H1 (cell line): ENCODE results near the gene GATB. TPM values are rescaled to one million over a fixed set of nuclear protein-coding genes. Genes with fewer than 3 reads are reported as not detected.

Experiments
- CTCF ChIA-PET: fragments of 300-600 bp; sonication (Branson Sonifier 250); formaldehyde crosslinking; loops from one replicate; lab custom pipeline; 2021; ENCODE audit not compliant: partially characterized antibody; lab: Charles Lee
- POLR2A ChIA-PET: fragments of 300-600 bp; sonication (Branson Sonifier 250); formaldehyde crosslinking; loops from one replicate; lab custom pipeline; 2021; ENCODE audit warnings: inconsistent platforms; ENCODE audit not compliant: partially characterized antibody; lab: Charles Lee
- DNase-seq, 2 experiments: peaks; one replicate each; pipeline versions ENCODE4 v3.0.0 to v3.0.0-alpha.2; 2010 to 2022; ENCODE audit warnings: low spot score in 2 of 2, low read depth in 1 of 2, mixed read lengths in 1 of 2
- FAIRE-seq: peaks from 2 replicates; lab custom pipeline; 2011; peaks lifted over from hg19 to GRCh38; lab: Jason Lieb, UNC
- H2AFZ ChIP-seq: 2 replicates; pipeline ENCODE4 v1.8.1; 2012; ENCODE audit warnings: low read length, inconsistent platforms
- H2AK5ac ChIP-seq: 2 replicates; pipeline ENCODE4 v1.6.1; 2013; ENCODE audit warnings: low read depth, low read length
- H2BK120ac ChIP-seq: replicated peaks from 2 replicates; pipeline ENCODE3; 2013; ENCODE audit warnings: low read depth, low read length, inconsistent platforms
- H2BK12ac ChIP-seq: 2 replicates; pipeline ENCODE4 v1.6.1; 2013; ENCODE audit warnings: low read depth, low read length
- H2BK15ac ChIP-seq: 2 replicates; pipeline ENCODE4 v1.6.1; 2013; ENCODE audit warnings: low read length
- H2BK20ac ChIP-seq: 2 replicates; pipeline ENCODE4 v1.6.1; 2013; ENCODE audit warnings: low read length
- H2BK5ac ChIP-seq: 2 replicates; pipeline ENCODE4 v1.6.1; 2013; ENCODE audit warnings: low read depth, low read length
- H3K14ac ChIP-seq: 2 replicates; pipeline ENCODE4 v1.6.1; 2013; ENCODE audit warnings: inconsistent platforms; ENCODE audit not compliant: insufficient read length
- H3K18ac ChIP-seq: 2 replicates; pipeline ENCODE4 v1.6.1; 2013; ENCODE audit warnings: low read length; ENCODE audit errors: extremely low read depth
- H3K23ac ChIP-seq: 2 replicates; pipeline ENCODE4 v1.6.1; 2013; ENCODE audit warnings: inconsistent platforms; ENCODE audit not compliant: insufficient read length
- H3K23me2 ChIP-seq: 2 replicates; pipeline ENCODE4 v1.6.1; 2013; ENCODE audit warnings: low read depth, low read length
- H3K27ac ChIP-seq: 2 replicates; pipeline ENCODE4 v1.6.1; 2011; ENCODE audit warnings: low read depth, low read length, inconsistent platforms
- H3K27me3 ChIP-seq, 4 experiments: replicated peaks in 1 of 4; 1 replicate in 1 of 4; 2 replicates in 3 of 4; pipeline versions ENCODE4 v1.6.1 to v1.8.1; 2011 to 2013; ENCODE audit warnings: low read length in 3 of 4, mild to moderate bottlenecking in 3 of 4, inconsistent platforms in 2 of 4, mixed read lengths in 2 of 4, moderate library complexity in 1 of 4; ENCODE audit not compliant: control insufficient read depth in 3 of 4, insufficient read depth in 3 of 4; ENCODE audit errors: extremely low read depth in 1 of 4
- H3K36me3 ChIP-seq, 4 experiments: 2 replicates each; pipeline versions ENCODE4 v1.6.1 to v1.8.1; 2011 to 2013; ENCODE audit warnings: mild to moderate bottlenecking in 4 of 4, low read length in 3 of 4, moderate library complexity in 2 of 4, control low read depth in 1 of 4, inconsistent platforms in 1 of 4; ENCODE audit not compliant: insufficient read depth in 4 of 4, control insufficient read depth in 2 of 4
- H3K4ac ChIP-seq: replicated peaks from 2 replicates; pipeline ENCODE3; 2013; ENCODE audit warnings: low read length, low read depth, mixed read lengths, inconsistent platforms; ENCODE audit not compliant: insufficient read length
- H3K4me1 ChIP-seq, 4 experiments: replicated peaks in 1 of 4; 1 replicate in 1 of 4; 2 replicates in 3 of 4; pipeline versions ENCODE4 v1.6.1 to v1.8.1; 2011 to 2013; ENCODE audit warnings: low read length in 3 of 4, inconsistent platforms in 2 of 4, mixed read lengths in 1 of 4; ENCODE audit not compliant: insufficient read depth in 4 of 4, control insufficient read depth in 3 of 4
- H3K4me2 ChIP-seq, 2 experiments: 2 replicates each; pipeline versions ENCODE4 v1.6.1 to v1.8.1; 2011 to 2013; ENCODE audit warnings: low read depth in 2 of 2, low read length in 2 of 2, control low read depth in 1 of 2, inconsistent platforms in 1 of 2, mild to moderate bottlenecking in 1 of 2; ENCODE audit not compliant: insufficient read depth in 1 of 2
- H3K4me3 ChIP-seq, 4 experiments: fragments of 200-600, 300-600 bp in 1 of 4; sonication (generic), shearing (Covaris generic), sonication (Bioruptor Twin) in 1 of 4; 2 replicates each; pipeline versions ENCODE4 v1.5.1 to v1.8.1; 2011 to 2016; ENCODE audit warnings: low read length in 4 of 4, low read depth in 3 of 4, control low read depth in 2 of 4, inconsistent platforms in 2 of 4, mild to moderate bottlenecking in 2 of 4, mixed read lengths in 1 of 4, moderate library complexity in 1 of 4; ENCODE audit not compliant: insufficient read depth in 2 of 4; ENCODE audit errors: extremely low read depth in 1 of 4
- H3K56ac ChIP-seq: replicated peaks from 2 replicates; pipeline ENCODE3; 2013; ENCODE audit warnings: low read depth, mild to moderate bottlenecking, mixed read lengths, low read length, inconsistent platforms; ENCODE audit not compliant: insufficient read length
- H3K79me1 ChIP-seq: 2 replicates; pipeline ENCODE4 v1.6.1; 2013; ENCODE audit warnings: low read depth, low read length, control low read depth
- H3K79me2 ChIP-seq, 2 experiments: 2 replicates each; pipeline versions ENCODE4 v1.6.1 to v1.8.1; 2012 to 2013; ENCODE audit warnings: low read length in 2 of 2, mild to moderate bottlenecking in 2 of 2, inconsistent platforms in 1 of 2; ENCODE audit not compliant: insufficient read depth in 2 of 2, control insufficient read depth in 1 of 2
- H3K9ac ChIP-seq, 4 experiments: replicated peaks in 1 of 4; 1 replicate in 1 of 4; 2 replicates in 3 of 4; pipeline versions ENCODE4 v1.6.1 to v1.8.1; 2011 to 2013; ENCODE audit warnings: low read depth in 3 of 4, low read length in 3 of 4, control low read depth in 2 of 4, mild to moderate bottlenecking in 2 of 4, moderate library complexity in 2 of 4, inconsistent platforms in 1 of 4; ENCODE audit errors: extremely low read depth in 1 of 4
- H3K9me3 ChIP-seq, 2 experiments: 2 replicates each; pipeline versions ENCODE4 v1.6.1 to v1.8.1; 2012 to 2013; ENCODE audit warnings: mild to moderate bottlenecking in 2 of 2, moderate library complexity in 2 of 2, control low read depth in 1 of 2, inconsistent platforms in 1 of 2, low read depth in 1 of 2, low read length in 1 of 2, mixed read lengths in 1 of 2; ENCODE audit not compliant: insufficient read depth in 2 of 2
- H4K20me1 ChIP-seq, 2 experiments: replicated peaks in 1 of 2; 2 replicates each; pipeline versions ENCODE3 to v1.8.1; 2011 to 2013; ENCODE audit warnings: inconsistent platforms in 2 of 2, low read length in 2 of 2, mild to moderate bottlenecking in 1 of 2; ENCODE audit not compliant: insufficient read depth in 2 of 2, control insufficient read depth in 1 of 2
- H4K5ac ChIP-seq: 2 replicates; pipeline ENCODE4 v1.6.1; 2013; ENCODE audit warnings: low read length, low read depth, mixed read lengths, inconsistent platforms; ENCODE audit not compliant: insufficient read length
- H4K8ac ChIP-seq: 2 replicates; pipeline ENCODE4 v1.8.0; 2013; ENCODE audit warnings: mild to moderate bottlenecking, moderate library complexity, low read length, inconsistent platforms; ENCODE audit not compliant: insufficient read depth; ENCODE audit errors: extremely low read depth
- H4K91ac ChIP-seq: replicated peaks from 2 replicates; pipeline ENCODE3; 2013; ENCODE audit warnings: low read length, mixed read lengths, inconsistent platforms; ENCODE audit not compliant: insufficient read length
- CHD1 ChIP-seq: IDR thresholded peaks from 2 replicates; pipeline ENCODE4 v1.6.1; 2012; ENCODE audit warnings: low read depth, low read length, improper control_type of control experiment
- POLR2AphosphoS5 ChIP-seq: IDR thresholded peaks from 2 replicates; pipeline ENCODE4 v1.6.1; 2011; ENCODE audit warnings: low read depth, low read length
- SUZ12 ChIP-seq: fragments of 200-600 bp; sonication (generic); IDR thresholded peaks from 2 replicates; pipeline ENCODE4 v1.6.1; 2012; ENCODE audit warnings: mild to moderate bottlenecking, inconsistent platforms, low read length, moderate library complexity, mixed read lengths
- TAF1 ChIP-seq: IDR thresholded peaks from 2 replicates; pipeline ENCODE4 v1.6.1; 2011; ENCODE audit warnings: mild to moderate bottlenecking, low read depth, low read length
- polyA plus RNA-seq, 7 experiments: library from polyadenylated mRNA; depleted of rRNA in 3 of 7; stranded (reverse) in 5 of 7; unstranded in 2 of 7; fragments of >200 nt in 5 of 7; fragments of 200-250 nt in 2 of 7; gene quantifications; 1 replicate in 5 of 7; 2 replicates in 1 of 7; 4 replicates in 1 of 7; pipeline versions ENCODE4 v1.2.1 to v1.2.3, GENCODE V29; 2011 to 2013; ENCODE audit warnings: missing spikeins in 2 of 7, mixed read lengths in 2 of 7
- total RNA-seq: library from RNA; stranded (reverse); fragmentation: NEBNext Ultra II Directional; extraction: Animal tissue kit (Norgen Biotek cat#: 25700); gene quantifications from 2 replicates; pipeline ENCODE4 v1.2.1, GENCODE V29; 2021

GATB gene
- total and polyA plus RNA-seq, 2 of the 8 experiments (the other 6 are each of a cell fraction or from before 2014, with no cell fraction given) = 15.3 to 18.0 TPM

DNA sequence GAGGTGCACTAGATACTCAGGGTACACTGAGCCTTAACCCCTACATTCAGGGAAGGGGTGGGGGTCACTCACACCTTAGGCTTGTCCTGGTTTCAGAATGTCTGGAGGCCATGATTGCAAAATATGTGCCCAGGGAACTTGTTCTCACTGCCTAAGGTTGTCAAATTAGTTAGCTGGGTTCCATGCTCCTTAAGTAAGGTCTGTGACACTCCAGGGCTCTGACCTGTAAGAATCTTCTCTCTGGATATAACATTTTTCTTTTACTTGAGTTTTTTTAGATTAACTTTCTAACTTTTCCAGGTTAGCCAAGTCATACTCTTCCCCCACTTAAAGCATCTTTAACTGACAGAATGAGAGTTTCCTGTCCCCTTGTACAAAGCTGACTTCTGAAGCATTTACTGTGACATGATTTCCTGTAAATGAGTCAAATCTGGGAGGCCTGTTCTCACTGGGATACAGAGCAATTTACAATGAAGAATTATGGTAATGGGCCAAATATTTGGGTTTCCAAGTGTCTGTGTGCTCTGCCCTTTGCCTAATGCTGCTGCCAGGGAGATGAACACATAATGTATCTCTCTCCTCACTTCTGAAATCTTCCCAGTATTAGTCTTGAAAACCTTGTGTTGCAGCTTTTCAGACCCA lies 101.7 kb downstream of the GATB start:
- H4K5ac ChIP-seq = no peak overlapping the region
- no peaks in the 10 kb centered on the region for H3K79me2 ChIP-seq
- no peak overlapping the region for H3K23ac ChIP-seq
- H3K4me1 ChIP-seq = no peaks in the 10 kb centered on the region
- H3K4me3 ChIP-seq = no peak overlapping the region
- no peak for DNase-seq
- no peak overlapping the region for H3K9ac ChIP-seq
- no peaks in the 10 kb centered on the region for H3K23me2 ChIP-seq
- ChIA-PET POLR2A (interaction anchor here (0.6 to 1.6 kb wide), 3 partner anchors 9 to 765 kb away, joined by 3 read pairs; no protein-coding TSS in a partner anchor), CTCF (interaction anchor here (0.6 to 5.2 kb wide), 3 partner anchors 14 to 274 kb away, joined by 3 to 33 read pairs (median 3); no protein-coding TSS in a partner anchor)
- no peak for FAIRE-seq
- H3K36me3 ChIP-seq = peaks cover 2 to 38% (median 21%) of the 10 kb centered on the region in 4 experiments; a peak in 7 of 8 replicates
- H2AFZ ChIP-seq = no peak overlapping the region
- no peak overlapping the region for H4K91ac ChIP-seq
- H2BK5ac ChIP-seq = no peak overlapping the region
- no peak overlapping the region for H2AK5ac ChIP-seq
- no peak overlapping the region for H2BK12ac ChIP-seq
- no peaks in the 10 kb centered on the region for H3K27me3 ChIP-seq
- no peaks in the 10 kb centered on the region for H3K79me1 ChIP-seq
- H3K14ac ChIP-seq = no peak overlapping the region
- no peak overlapping the region for H2BK120ac ChIP-seq
- no peak overlapping the region for H3K4me2 ChIP-seq
- no peak overlapping the region for H4K8ac ChIP-seq
- H3K27ac ChIP-seq = no peak overlapping the region
- H2BK20ac ChIP-seq = no peak overlapping the region
- no peak overlapping the region for H3K18ac ChIP-seq
- no peaks in the 10 kb centered on the region for H4K20me1 ChIP-seq
- H3K4ac ChIP-seq = no peak overlapping the region
- no peaks in the 10 kb centered on the region for H3K9me3 ChIP-seq
- no peak overlapping the region for H3K56ac ChIP-seq
- H2BK15ac ChIP-seq = no peak overlapping the region
- TF ChIP-seq TAF1 (no peak), CHD1 (no peak), POLR2AphosphoS5 (no peak), SUZ12 (no peak)
